H1 (cell line): Measurements from ENCODE around the gene EVA1B. TPM values are rescaled to one million over a fixed set of nuclear protein-coding genes. Genes with fewer than 3 reads are reported as not detected.

Experiments used
- CTCF ChIA-PET: fragments of 300-600 bp; sonication (Branson Sonifier 250); formaldehyde crosslinking; loops from one replicate; lab custom pipeline; 2021; ENCODE audit not compliant: partially characterized antibody; lab: Charles Lee
- POLR2A ChIA-PET: fragments of 300-600 bp; sonication (Branson Sonifier 250); formaldehyde crosslinking; loops from one replicate; lab custom pipeline; 2021; ENCODE audit warnings: inconsistent platforms; ENCODE audit not compliant: partially characterized antibody; lab: Charles Lee
- DNase-seq, 2 experiments: peaks; one replicate each; pipeline versions ENCODE4 v3.0.0 to v3.0.0-alpha.2; 2010 to 2022; ENCODE audit warnings: low spot score in 2 of 2, low read depth in 1 of 2, mixed read lengths in 1 of 2
- FAIRE-seq: peaks from 2 replicates; lab custom pipeline; 2011; peaks lifted over from hg19 to GRCh38; lab: Jason Lieb, UNC
- H2AFZ ChIP-seq: 2 replicates; pipeline ENCODE4 v1.8.1; 2012; ENCODE audit warnings: low read length, inconsistent platforms
- H2AK5ac ChIP-seq: 2 replicates; pipeline ENCODE4 v1.6.1; 2013; ENCODE audit warnings: low read depth, low read length
- H2BK120ac ChIP-seq: replicated peaks from 2 replicates; pipeline ENCODE3; 2013; ENCODE audit warnings: low read depth, low read length, inconsistent platforms
- H2BK12ac ChIP-seq: 2 replicates; pipeline ENCODE4 v1.6.1; 2013; ENCODE audit warnings: low read depth, low read length
- H2BK15ac ChIP-seq: 2 replicates; pipeline ENCODE4 v1.6.1; 2013; ENCODE audit warnings: low read length
- H2BK20ac ChIP-seq: 2 replicates; pipeline ENCODE4 v1.6.1; 2013; ENCODE audit warnings: low read length
- H2BK5ac ChIP-seq: 2 replicates; pipeline ENCODE4 v1.6.1; 2013; ENCODE audit warnings: low read depth, low read length
- H3K14ac ChIP-seq: 2 replicates; pipeline ENCODE4 v1.6.1; 2013; ENCODE audit warnings: inconsistent platforms; ENCODE audit not compliant: insufficient read length
- H3K18ac ChIP-seq: 2 replicates; pipeline ENCODE4 v1.6.1; 2013; ENCODE audit warnings: low read length; ENCODE audit errors: extremely low read depth
- H3K23ac ChIP-seq: 2 replicates; pipeline ENCODE4 v1.6.1; 2013; ENCODE audit warnings: inconsistent platforms; ENCODE audit not compliant: insufficient read length
- H3K23me2 ChIP-seq: 2 replicates; pipeline ENCODE4 v1.6.1; 2013; ENCODE audit warnings: low read depth, low read length
- H3K27ac ChIP-seq: 2 replicates; pipeline ENCODE4 v1.6.1; 2011; ENCODE audit warnings: low read depth, low read length, inconsistent platforms
- H3K27me3 ChIP-seq, 4 experiments: replicated peaks in 1 of 4; 1 replicate in 1 of 4; 2 replicates in 3 of 4; pipeline versions ENCODE4 v1.6.1 to v1.8.1; 2011 to 2013; ENCODE audit warnings: low read length in 3 of 4, mild to moderate bottlenecking in 3 of 4, inconsistent platforms in 2 of 4, mixed read lengths in 2 of 4, moderate library complexity in 1 of 4; ENCODE audit not compliant: control insufficient read depth in 3 of 4, insufficient read depth in 3 of 4; ENCODE audit errors: extremely low read depth in 1 of 4
- H3K36me3 ChIP-seq, 4 experiments: 2 replicates each; pipeline versions ENCODE4 v1.6.1 to v1.8.1; 2011 to 2013; ENCODE audit warnings: mild to moderate bottlenecking in 4 of 4, low read length in 3 of 4, moderate library complexity in 2 of 4, control low read depth in 1 of 4, inconsistent platforms in 1 of 4; ENCODE audit not compliant: insufficient read depth in 4 of 4, control insufficient read depth in 2 of 4
- H3K4ac ChIP-seq: replicated peaks from 2 replicates; pipeline ENCODE3; 2013; ENCODE audit warnings: low read length, low read depth, mixed read lengths, inconsistent platforms; ENCODE audit not compliant: insufficient read length
- H3K4me1 ChIP-seq, 4 experiments: replicated peaks in 1 of 4; 1 replicate in 1 of 4; 2 replicates in 3 of 4; pipeline versions ENCODE4 v1.6.1 to v1.8.1; 2011 to 2013; ENCODE audit warnings: low read length in 3 of 4, inconsistent platforms in 2 of 4, mixed read lengths in 1 of 4; ENCODE audit not compliant: insufficient read depth in 4 of 4, control insufficient read depth in 3 of 4
- H3K4me2 ChIP-seq, 2 experiments: 2 replicates each; pipeline versions ENCODE4 v1.6.1 to v1.8.1; 2011 to 2013; ENCODE audit warnings: low read depth in 2 of 2, low read length in 2 of 2, control low read depth in 1 of 2, inconsistent platforms in 1 of 2, mild to moderate bottlenecking in 1 of 2; ENCODE audit not compliant: insufficient read depth in 1 of 2
- H3K4me3 ChIP-seq, 4 experiments: fragments of 200-600, 300-600 bp in 1 of 4; sonication (generic), shearing (Covaris generic), sonication (Bioruptor Twin) in 1 of 4; 2 replicates each; pipeline versions ENCODE4 v1.5.1 to v1.8.1; 2011 to 2016; ENCODE audit warnings: low read length in 4 of 4, low read depth in 3 of 4, control low read depth in 2 of 4, inconsistent platforms in 2 of 4, mild to moderate bottlenecking in 2 of 4, mixed read lengths in 1 of 4, moderate library complexity in 1 of 4; ENCODE audit not compliant: insufficient read depth in 2 of 4; ENCODE audit errors: extremely low read depth in 1 of 4
- H3K56ac ChIP-seq: replicated peaks from 2 replicates; pipeline ENCODE3; 2013; ENCODE audit warnings: low read depth, mild to moderate bottlenecking, mixed read lengths, low read length, inconsistent platforms; ENCODE audit not compliant: insufficient read length
- H3K79me1 ChIP-seq: 2 replicates; pipeline ENCODE4 v1.6.1; 2013; ENCODE audit warnings: low read depth, low read length, control low read depth
- H3K79me2 ChIP-seq, 2 experiments: 2 replicates each; pipeline versions ENCODE4 v1.6.1 to v1.8.1; 2012 to 2013; ENCODE audit warnings: low read length in 2 of 2, mild to moderate bottlenecking in 2 of 2, inconsistent platforms in 1 of 2; ENCODE audit not compliant: insufficient read depth in 2 of 2, control insufficient read depth in 1 of 2
- H3K9ac ChIP-seq, 4 experiments: replicated peaks in 1 of 4; 1 replicate in 1 of 4; 2 replicates in 3 of 4; pipeline versions ENCODE4 v1.6.1 to v1.8.1; 2011 to 2013; ENCODE audit warnings: low read depth in 3 of 4, low read length in 3 of 4, control low read depth in 2 of 4, mild to moderate bottlenecking in 2 of 4, moderate library complexity in 2 of 4, inconsistent platforms in 1 of 4; ENCODE audit errors: extremely low read depth in 1 of 4
- H3K9me3 ChIP-seq, 2 experiments: 2 replicates each; pipeline versions ENCODE4 v1.6.1 to v1.8.1; 2012 to 2013; ENCODE audit warnings: mild to moderate bottlenecking in 2 of 2, moderate library complexity in 2 of 2, control low read depth in 1 of 2, inconsistent platforms in 1 of 2, low read depth in 1 of 2, low read length in 1 of 2, mixed read lengths in 1 of 2; ENCODE audit not compliant: insufficient read depth in 2 of 2
- H4K20me1 ChIP-seq, 2 experiments: replicated peaks in 1 of 2; 2 replicates each; pipeline versions ENCODE3 to v1.8.1; 2011 to 2013; ENCODE audit warnings: inconsistent platforms in 2 of 2, low read length in 2 of 2, mild to moderate bottlenecking in 1 of 2; ENCODE audit not compliant: insufficient read depth in 2 of 2, control insufficient read depth in 1 of 2
- H4K5ac ChIP-seq: 2 replicates; pipeline ENCODE4 v1.6.1; 2013; ENCODE audit warnings: low read length, low read depth, mixed read lengths, inconsistent platforms; ENCODE audit not compliant: insufficient read length
- H4K8ac ChIP-seq: 2 replicates; pipeline ENCODE4 v1.8.0; 2013; ENCODE audit warnings: mild to moderate bottlenecking, moderate library complexity, low read length, inconsistent platforms; ENCODE audit not compliant: insufficient read depth; ENCODE audit errors: extremely low read depth
- H4K91ac ChIP-seq: replicated peaks from 2 replicates; pipeline ENCODE3; 2013; ENCODE audit warnings: low read length, mixed read lengths, inconsistent platforms; ENCODE audit not compliant: insufficient read length
- BACH1 ChIP-seq: IDR thresholded peaks from 2 replicates; pipeline ENCODE4 v1.6.1; 2012; ENCODE audit warnings: low read length, improper control_type of control experiment
- CTCF ChIP-seq, 3 experiments: IDR thresholded peaks; 1 replicate in 2 of 3; 2 replicates in 1 of 3; pipeline versions ENCODE4 v1.5.1 to v1.6.1; 2011; ENCODE audit warnings: low read length in 3 of 3, mild to moderate bottlenecking in 3 of 3, inconsistent platforms in 2 of 3, low read depth in 1 of 3, moderate library complexity in 1 of 3; ENCODE audit not compliant: insufficient read depth in 1 of 3; ENCODE audit errors: control extremely low read depth in 1 of 3
- E2F6 ChIP-seq: IDR thresholded peaks from 2 replicates; pipeline ENCODE4 v1.6.1; 2012; ENCODE audit warnings: inconsistent platforms
- JUND ChIP-seq: IDR thresholded peaks from 2 replicates; pipeline ENCODE4 v1.6.1; 2011; ENCODE audit warnings: mild to moderate bottlenecking, improper control_type of control experiment, low read length
- RAD21 ChIP-seq, 2 experiments: IDR thresholded peaks in 1 of 2; conservative IDR thresholded peaks in 1 of 2; 2 replicates each; pipeline ENCODE4 v1.6.1; 2011; ENCODE audit warnings: low read depth in 2 of 2, low read length in 2 of 2, improper control_type of control experiment in 1 of 2, inconsistent platforms in 1 of 2, mild to moderate bottlenecking in 1 of 2, moderate library complexity in 1 of 2
- RBBP5 ChIP-seq: IDR thresholded peaks from 2 replicates; pipeline ENCODE4 v1.7.1; 2012; ENCODE audit warnings: low read depth, mild to moderate bottlenecking, inconsistent platforms, low read length, moderate library complexity, borderline replicate concordance
- TBP ChIP-seq: IDR thresholded peaks from 2 replicates; pipeline ENCODE4 v1.6.1; 2011; ENCODE audit warnings: low read depth, low read length, improper control_type of control experiment
- WGBS, 2 experiments: shearing (Covaris generic) in 1 of 2; methylation state at CpG; one replicate each; pipeline versions ENCODE4 v1.1.6 to v1.1.7; 2013 to 2015; ENCODE audit warnings: low lambda C conversion rate in 2 of 2, mixed read lengths in 2 of 2, inconsistent platforms in 1 of 2, low coverage in 1 of 2, missing lambda C conversion rate in 1 of 2; ENCODE audit not compliant: insufficient replicate concordance in 2 of 2, insufficient coverage in 1 of 2, insufficient read length in 1 of 2; ENCODE audit errors: extremely low coverage in 1 of 2, missing lambda C conversion rate in 1 of 2; 5-methylcytosine and 5-hydroxymethylcytosine counted together
- polyA plus RNA-seq, 7 experiments: library from polyadenylated mRNA; depleted of rRNA in 3 of 7; stranded (reverse) in 5 of 7; unstranded in 2 of 7; fragments of >200 nt in 5 of 7; fragments of 200-250 nt in 2 of 7; gene quantifications; 1 replicate in 5 of 7; 2 replicates in 1 of 7; 4 replicates in 1 of 7; pipeline versions ENCODE4 v1.2.1 to v1.2.3, GENCODE V29; 2011 to 2013; ENCODE audit warnings: missing spikeins in 2 of 7, mixed read lengths in 2 of 7
- total RNA-seq: library from RNA; stranded (reverse); fragmentation: NEBNext Ultra II Directional; extraction: Animal tissue kit (Norgen Biotek cat#: 25700); gene quantifications from 2 replicates; pipeline ENCODE4 v1.2.1, GENCODE V29; 2021
- TF ChIP-seq, protein P1 (sequence below): IDR thresholded peaks from 2 replicates; pipeline ENCODE4 v1.6.1; 2012; ENCODE audit warnings: inconsistent platforms

EVA1B gene
- total and polyA plus RNA-seq, 2 of the 8 experiments (the other 6 are each of a cell fraction or from before 2014, with no cell fraction given): 10.0 to 19.9 TPM

DNA sequence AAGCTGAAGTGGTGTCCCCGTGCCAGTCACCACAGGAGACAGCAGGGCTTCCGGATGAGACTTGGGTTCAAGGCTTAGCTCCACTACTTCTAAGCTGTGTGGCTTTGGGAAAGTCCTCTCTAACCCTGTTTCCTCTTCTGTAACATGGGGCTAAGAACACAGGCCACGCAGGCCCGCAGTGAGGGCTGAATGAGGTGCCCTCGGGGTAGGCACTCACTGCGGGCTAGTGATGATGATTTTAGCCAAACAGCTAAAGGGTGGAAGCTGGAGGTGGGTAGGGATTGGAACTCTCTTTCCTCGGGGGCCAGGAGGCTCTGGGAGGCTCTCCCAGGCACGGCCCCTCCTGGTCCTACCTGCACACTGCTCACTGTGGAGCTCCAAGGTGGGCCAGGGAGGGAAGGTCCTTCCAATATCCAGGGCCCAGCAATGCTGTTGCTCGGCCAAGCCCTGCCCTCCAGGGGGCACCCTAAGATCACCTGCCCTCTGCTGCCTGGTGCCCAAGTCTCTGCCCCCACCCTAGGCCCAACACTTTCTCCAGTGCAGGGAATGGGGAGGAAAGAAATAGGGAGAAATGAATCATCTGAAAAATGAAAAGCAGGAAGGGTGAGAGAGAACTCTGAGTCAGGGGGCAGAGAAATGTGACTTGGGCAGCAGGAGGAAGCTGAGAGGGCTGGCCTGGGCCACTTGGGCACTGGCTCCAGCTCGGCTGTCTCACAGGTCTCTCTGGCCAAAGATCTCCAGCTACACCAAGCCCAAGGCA lies 19.2 kb upstream of the EVA1B start:
- POLR2A ChIA-PET: interaction anchor here (0.7 to 4.9 kb wide), 9 partner anchors 10 to 56 kb away, joined by 3 to 37 read pairs (median 4); partner anchors contain the start of genes EVA1B, LSM10 and SH3D21
- Histone ChIP-seq H3K36me3 (peaks cover 0 to 17% (median 4%) of the 10 kb centered on the region in 4 experiments; a peak in 5 of 8 replicates), H3K23ac (no peak overlapping the region), H3K56ac (no peak overlapping the region), H3K23me2 (no peaks in the 10 kb centered on the region), H3K4me1 (no peaks in the 10 kb centered on the region; a peak in 1 of 7 replicates), H2BK120ac (no peak overlapping the region), H3K18ac (no peak overlapping the region), H3K79me1 (no peaks in the 10 kb centered on the region), H2BK15ac (no peak overlapping the region), H4K5ac (no peak overlapping the region), H3K4me3 (no peak overlapping the region), H2BK12ac (no peak overlapping the region), H2AK5ac (no peak overlapping the region), H3K9me3 (no peaks in the 10 kb centered on the region), H4K20me1 (peaks cover 3 to 4% of the 10 kb centered on the region in 2 experiments), H3K27me3 (no peaks in the 10 kb centered on the region; a peak in 1 of 7 replicates), H2AFZ (no peak overlapping the region), H4K8ac (no peak overlapping the region), H2BK5ac (no peak overlapping the region), H3K27ac (no peak overlapping the region), H3K79me2 (no peaks in the 10 kb centered on the region), H3K4ac (no peak overlapping the region), H4K91ac (no peak overlapping the region), H2BK20ac (no peak overlapping the region), H3K9ac (no peak overlapping the region), H3K4me2 (no peak overlapping the region), H3K14ac (no peak overlapping the region)
- FAIRE-seq (no peak), DNase-seq (peak in 1 of 2 experiments; percentile 79)
- CTCF ChIA-PET: interaction anchor here (0.6 to 10.0 kb wide), 41 partner anchors 9 to 255 kb away, joined by 3 to 150 read pairs (median 4); partner anchors contain the start of genes EVA1B, SH3D21 and THRAP3
- 88% methylated on average over 10 of the region's 10 CpGs; no CpG with 5 or more reads in 1 of the 2 experiments for WGBS, 2 experiments
- TF ChIP-seq JUND: no peak
- TF ChIP-seq TBP: no peak
- no peak for TF ChIP-seq RBBP5
- TF ChIP-seq E2F6: no peak
- peak; percentile 80 to 94 (median 85) for TF ChIP-seq CTCF (IDR thresholded peaks at IDR 0.05; ENCODE audit: control extremely low read depth in 1 of 3, insufficient read depth in 1 of 3, low read depth in 1 of 3, low read length in 3 of 3)
- TF ChIP-seq BACH1: no peak
- TF ChIP-seq, protein P1, sequence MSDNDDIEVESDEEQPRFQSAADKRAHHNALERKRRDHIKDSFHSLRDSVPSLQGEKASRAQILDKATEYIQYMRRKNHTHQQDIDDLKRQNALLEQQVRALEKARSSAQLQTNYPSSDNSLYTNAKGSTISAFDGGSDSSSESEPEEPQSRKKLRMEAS: no peak
- TF ChIP-seq RAD21 (IDR thresholded peaks at IDR 0.05 in 1 of 2, conservative IDR thresholded peaks at IDR 0.05 in 1 of 2; ENCODE audit: low read depth in 2 of 2, low read length in 2 of 2): peak; percentile 86 to 90
